Measurements from ENCODE around the gene ASTN1. TPM values are rescaled to one million over a fixed set of nuclear protein-coding genes. Genes with fewer than 3 reads are reported as not detected.
"Not testable (repeated sequence)": the region's sequence is repeated elsewhere in the genome, so short reads cannot be mapped to it uniquely, and the experiment has no call there.

ASTN1 gene
- total and polyA plus RNA-seq, 5 donors, result 0.11 to 0.28 (median 0.12) TPM

GRCh38 chr1:177103005-177103852 is 61.3 kb downstream of the ASTN1 start:
- H3K27ac ChIP-seq (ENCODE audit: low read length), result no peak overlapping the region
- no peaks in the 10 kb centered on the region for H3K27me3 ChIP-seq (ENCODE audit: control insufficient read depth, insufficient read depth)
- no peaks in the 10 kb centered on the region for H3K9me3 ChIP-seq (ENCODE audit: control insufficient read depth, low read length)
- no peaks in the 10 kb centered on the region for H3K4me1 ChIP-seq (ENCODE audit: control insufficient read depth, insufficient read depth, low read length)
- ATAC-seq, result no peak
- intact Hi-C loops (cut with DNase I), result no loop called here
- no peak for DNase-seq
- H3K4me3 ChIP-seq (ENCODE audit: low read length), result no peak overlapping the region
- WGBS, result 83% methylated on average over 2 of the region's 2 CpGs

DNA sequence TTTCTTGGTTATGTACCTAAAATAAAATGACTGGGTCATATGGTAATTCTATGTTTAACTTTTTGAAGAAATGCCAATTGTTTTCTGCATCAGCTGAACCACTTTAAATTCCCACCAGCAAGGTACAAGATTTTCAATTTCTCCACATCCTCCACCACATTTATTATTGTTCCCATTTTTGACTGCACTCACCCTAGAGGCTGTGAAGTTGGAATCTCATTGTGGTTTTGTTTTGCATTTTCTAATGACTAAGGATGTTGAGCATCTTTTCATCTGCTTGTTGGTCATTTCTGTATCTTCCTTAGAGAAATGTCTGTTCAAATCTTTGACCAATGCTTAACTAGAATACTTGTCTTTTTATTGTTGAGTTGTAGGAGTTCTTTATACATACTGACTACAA is 72.5 kb downstream of the ASTN1 start:
- Histone ChIP-seq H3K4me1 (ENCODE audit: control insufficient read depth, insufficient read depth, low read length) (no peaks in the 10 kb centered on the region), H3K27me3 (ENCODE audit: control insufficient read depth, insufficient read depth) (no peaks in the 10 kb centered on the region), H3K9me3 (ENCODE audit: control insufficient read depth, low read length) (no peaks in the 10 kb centered on the region), H3K27ac (ENCODE audit: low read length) (no peak overlapping the region), H3K4me3 (ENCODE audit: low read length) (no peak overlapping the region)
- DNase-seq (no peak), ATAC-seq (no peak)
- intact Hi-C loops (cut with DNase I), result no loop called here

DNA sequence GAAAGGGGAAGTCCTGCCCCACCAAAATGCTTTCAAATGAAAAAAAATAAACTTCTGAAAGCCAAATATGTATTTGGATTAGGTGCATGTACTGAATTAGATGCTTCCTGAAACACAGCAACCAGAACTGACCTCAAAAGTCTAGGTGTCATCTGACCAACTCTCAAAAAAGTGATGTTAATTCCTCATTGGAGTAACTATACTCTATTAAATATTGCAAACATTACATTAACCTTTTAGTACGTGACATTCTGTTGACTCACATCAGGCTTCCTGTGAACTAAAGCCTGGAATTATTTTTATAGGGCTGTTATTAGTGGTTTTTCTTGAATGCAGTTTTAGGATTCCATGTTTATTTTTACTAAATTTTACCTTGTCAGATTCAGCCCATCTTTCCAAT is 73.5 kb downstream of the ASTN1 start:
- Histone ChIP-seq H3K27me3 (ENCODE audit: control insufficient read depth, insufficient read depth) (no peaks in the 10 kb centered on the region), H3K4me3 (ENCODE audit: low read length) (no peak overlapping the region), H3K4me1 (ENCODE audit: control insufficient read depth, insufficient read depth, low read length) (no peaks in the 10 kb centered on the region), H3K9me3 (ENCODE audit: control insufficient read depth, low read length) (no peaks in the 10 kb centered on the region), H3K27ac (ENCODE audit: low read length) (no peak overlapping the region)
- intact Hi-C loops (cut with DNase I), result no loop called here
- DNase-seq (no peak), ATAC-seq (no peak)
- 73% methylated on average over 1 of the region's 1 CpG for WGBS

- DNase-seq, result no peak
- Histone ChIP-seq H3K9me3 (ENCODE audit: control insufficient read depth, low read length) (no peaks in the 10 kb centered on the region), H3K4me1 (ENCODE audit: control insufficient read depth, insufficient read depth, low read length) (no peaks in the 10 kb centered on the region), H3K27ac (ENCODE audit: low read length) (no peak overlapping the region), H3K27me3 (ENCODE audit: control insufficient read depth, insufficient read depth) (no peaks in the 10 kb centered on the region), H3K4me3 (ENCODE audit: low read length) (no peak overlapping the region)
- intact Hi-C loops (cut with DNase I), result no loop called here
- WGBS, result 52% methylated on average over 5 of the region's 5 CpGs
- ATAC-seq, result no peak
Measured at GRCh38 chr1:177088966-177089365, 75.5 kb downstream of the ASTN1 start.

DNA sequence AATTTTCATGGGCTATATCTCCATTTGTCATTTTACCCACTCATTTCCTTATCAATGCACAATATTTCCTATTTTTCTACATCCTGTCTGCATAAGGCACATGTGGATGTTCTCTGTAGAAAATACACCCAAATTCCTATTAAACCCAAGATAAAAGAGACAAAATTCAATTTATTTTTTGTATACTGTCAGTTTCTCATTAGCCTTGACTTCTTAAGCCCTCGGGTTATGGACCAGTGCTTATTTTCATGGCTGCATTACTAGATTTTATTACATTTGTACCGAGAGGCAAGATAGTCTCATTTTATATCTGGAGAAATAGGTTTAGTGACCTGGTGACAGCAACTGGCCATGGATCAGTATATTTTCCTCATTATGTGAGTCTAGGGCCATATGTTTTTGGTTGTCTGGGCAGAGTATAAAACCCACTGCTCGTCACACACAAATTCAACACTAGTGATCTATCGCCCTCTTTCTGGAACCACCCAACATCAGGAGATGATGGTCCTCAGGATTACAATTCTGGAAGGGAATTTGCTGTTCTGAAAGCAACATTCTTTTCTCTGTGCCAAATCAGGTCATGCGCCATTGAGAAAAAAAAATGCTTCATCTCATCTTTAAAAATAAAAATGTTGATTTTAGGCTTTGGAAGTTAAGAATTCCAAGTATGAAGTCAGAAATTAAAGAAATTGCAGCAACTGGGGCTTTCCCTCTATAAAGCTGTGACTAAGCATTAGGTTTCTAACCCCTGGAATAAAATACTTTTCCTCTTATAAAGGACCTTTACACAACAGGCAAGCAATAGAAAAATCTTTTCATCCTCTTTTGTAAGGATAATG is 81.4 kb downstream of the ASTN1 start:
- H3K27me3 ChIP-seq (ENCODE audit: control insufficient read depth, insufficient read depth), result no peaks in the 10 kb centered on the region
- DNase-seq (no peak), ATAC-seq (no peak)
- no peak overlapping the region for H3K27ac ChIP-seq (ENCODE audit: low read length)
- intact Hi-C loops (cut with DNase I), result no loop called here
- no peaks in the 10 kb centered on the region for H3K9me3 ChIP-seq (ENCODE audit: control insufficient read depth, low read length)
- 78% methylated on average over 5 of the region's 5 CpGs for WGBS
- H3K4me3 ChIP-seq (ENCODE audit: low read length), result no peak overlapping the region
- H3K4me1 ChIP-seq (ENCODE audit: control insufficient read depth, insufficient read depth, low read length), result no peaks in the 10 kb centered on the region

DNA sequence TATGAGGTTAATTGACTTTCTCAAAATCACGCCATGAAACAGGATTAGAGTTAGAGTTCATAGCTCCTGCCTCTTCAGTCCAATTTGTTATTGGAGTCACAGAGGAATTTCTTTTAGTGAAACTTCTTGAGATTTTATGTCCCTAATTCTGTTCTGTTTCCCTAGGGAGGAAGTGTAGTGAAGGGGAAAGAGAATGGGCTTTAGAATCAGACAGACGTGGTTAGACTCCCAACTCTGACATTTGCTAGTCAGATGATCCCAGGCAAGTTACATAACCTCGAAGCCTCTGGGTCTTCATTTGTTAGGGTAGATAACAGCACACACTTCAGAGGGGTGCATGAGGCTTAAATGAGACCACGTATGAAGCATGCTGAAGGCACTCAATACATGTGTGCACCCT is 83.9 kb downstream of the ASTN1 start:
- 61% methylated on average over 4 of the region's 4 CpGs for WGBS
- no peak overlapping the region for H3K27ac ChIP-seq (ENCODE audit: low read length)
- H3K4me1 ChIP-seq (ENCODE audit: control insufficient read depth, insufficient read depth, low read length), result no peaks in the 10 kb centered on the region
- H3K4me3 ChIP-seq (ENCODE audit: low read length), result no peak overlapping the region
- H3K27me3 ChIP-seq (ENCODE audit: control insufficient read depth, insufficient read depth), result no peaks in the 10 kb centered on the region
- DNase-seq (no peak), ATAC-seq (no peak)
- intact Hi-C loops (cut with DNase I), result no loop called here
- H3K9me3 ChIP-seq (ENCODE audit: control insufficient read depth, low read length), result no peaks in the 10 kb centered on the region

- Histone ChIP-seq H3K4me3 (ENCODE audit: low read length) (no peak overlapping the region), H3K27ac (ENCODE audit: low read length) (no peak overlapping the region), H3K9me3 (ENCODE audit: control insufficient read depth, low read length) (no peaks in the 10 kb centered on the region), H3K4me1 (ENCODE audit: control insufficient read depth, insufficient read depth, low read length) (no peaks in the 10 kb centered on the region), H3K27me3 (ENCODE audit: control insufficient read depth, insufficient read depth) (no peaks in the 10 kb centered on the region)
- DNase-seq (no peak), ATAC-seq (no peak)
- WGBS, result 75% methylated on average over 4 of the region's 4 CpGs
- intact Hi-C loops (cut with DNase I), result no loop called here
Measured at GRCh38 chr1:177077734-177078499, 86.6 kb downstream of the ASTN1 start.

- intact Hi-C loops (cut with DNase I), result no loop called here
- WGBS, result 91% methylated on average over 8 of the region's 8 CpGs
- DNase-seq (no peak), ATAC-seq (no peak)
- Histone ChIP-seq H3K9me3 (ENCODE audit: control insufficient read depth, low read length) (no peaks in the 10 kb centered on the region), H3K4me1 (ENCODE audit: control insufficient read depth, insufficient read depth, low read length) (no peaks in the 10 kb centered on the region), H3K4me3 (ENCODE audit: low read length) (no peak overlapping the region), H3K27me3 (ENCODE audit: control insufficient read depth, insufficient read depth) (no peaks in the 10 kb centered on the region), H3K27ac (ENCODE audit: low read length) (no peak overlapping the region)
Measured at GRCh38 chr1:177077006-177077405, 87.5 kb downstream of the ASTN1 start.

GRCh38 chr1:177074811-177075210 is 89.7 kb downstream of the ASTN1 start:
- H3K27me3 ChIP-seq (ENCODE audit: control insufficient read depth, insufficient read depth); DNase-seq; H3K4me1 ChIP-seq (ENCODE audit: control insufficient read depth, insufficient read depth, low read length); ATAC-seq; H3K9me3 ChIP-seq (ENCODE audit: control insufficient read depth, low read length); H3K4me3 ChIP-seq (ENCODE audit: low read length); intact Hi-C loops (cut with DNase I); H3K27ac ChIP-seq (ENCODE audit: low read length): not testable (repeated sequence)
- WGBS, result 93% methylated on average over 3 of the region's 3 CpGs

GRCh38 chr1:177069490-177069889 is 95.0 kb downstream of the ASTN1 start:
- Histone ChIP-seq H3K4me1 (ENCODE audit: control insufficient read depth, insufficient read depth, low read length) (no peaks in the 10 kb centered on the region), H3K27ac (ENCODE audit: low read length) (no peak overlapping the region), H3K27me3 (ENCODE audit: control insufficient read depth, insufficient read depth) (no peaks in the 10 kb centered on the region), H3K9me3 (ENCODE audit: control insufficient read depth, low read length) (no peaks in the 10 kb centered on the region), H3K4me3 (ENCODE audit: low read length) (no peak overlapping the region)
- intact Hi-C loops (cut with DNase I), result no loop called here
- 65% methylated on average over 3 of the region's 3 CpGs for WGBS
- ATAC-seq, result no peak
- DNase-seq, result no peak
